Chondrocyte (in vitro differentiated cells): ENCODE data around the gene MYOCOS. TPM values are rescaled to one million over a fixed set of nuclear protein-coding genes. Genes with fewer than 3 reads are reported as not detected.

Experiments used
- DNase-seq: peaks from one replicate; pipeline ENCODE4 v3.0.0; 2021; ENCODE audit warnings: mixed read lengths, low spot score
- H3K27ac Mint-ChIP-seq: one replicate; pipeline ENCODE4 v1.8.0; 2021; ENCODE audit warnings: mild to moderate bottlenecking, moderate library complexity, mixed read lengths; ENCODE audit not compliant: unreplicated experiment
- H3K27me3 Mint-ChIP-seq: 2 replicates; pipeline ENCODE4 v1.8.0; 2021; ENCODE audit warnings: low read depth, mixed read lengths
- H3K36me3 Mint-ChIP-seq: 2 replicates; pipeline ENCODE4 v1.8.0; 2021; ENCODE audit warnings: low read depth, mixed read lengths
- H3K4me1 Mint-ChIP-seq: 2 replicates; pipeline ENCODE4 v1.8.0; 2021; ENCODE audit warnings: low read depth, mild to moderate bottlenecking, mixed read lengths
- H3K4me3 Mint-ChIP-seq: one replicate; pipeline ENCODE4 v1.8.0; 2021; ENCODE audit warnings: mild to moderate bottlenecking, moderate library complexity, mixed read lengths; ENCODE audit not compliant: unreplicated experiment
- H3K9me3 Mint-ChIP-seq: 2 replicates; pipeline ENCODE4 v1.8.0; 2021; ENCODE audit warnings: low read depth, mixed read lengths
- CTCF ChIP-seq: fragments of 200-600 bp; sonication (generic); IDR thresholded peaks from 2 replicates; pipeline ENCODE4 v1.5.0; 2021; ENCODE audit warnings: antibody characterized with exemption, mild to moderate bottlenecking, moderate library complexity
- total RNA-seq: library from RNA; stranded (reverse); gene quantifications from 3 replicates; pipeline ENCODE4 v1.2.1, GENCODE V29; 2021

The MYOCOS gene
- total RNA-seq, 1 donor from 2014 or later: 0.12 TPM

GRCh38 chr1:171668372-171668771, 46.3 kb downstream of the MYOCOS start:
- no peak overlapping the region for H3K27ac Mint-ChIP-seq
- H3K4me1 Mint-ChIP-seq: no peaks in the 10 kb centered on the region
- no peaks in the 10 kb centered on the region for H3K36me3 Mint-ChIP-seq
- H3K27me3 Mint-ChIP-seq: peaks cover 9% of the 10 kb centered on the region
- H3K4me3 Mint-ChIP-seq: no peak overlapping the region
- H3K9me3 Mint-ChIP-seq: no peaks in the 10 kb centered on the region
- TF ChIP-seq CTCF: no peak
- DNase-seq: no peak

GRCh38 chr1:171670739-171671138, 48.7 kb downstream of the MYOCOS start:
- Mint-ChIP-seq H3K36me3 (no peaks in the 10 kb centered on the region), H3K4me3 (no peak overlapping the region), H3K9me3 (no peaks in the 10 kb centered on the region), H3K4me1 (no peaks in the 10 kb centered on the region), H3K27me3 (peaks cover 4% of the 10 kb centered on the region), H3K27ac (no peak overlapping the region)
- no peak for TF ChIP-seq CTCF
- DNase-seq: peak; percentile 90

- no peak for TF ChIP-seq CTCF
- no peak for DNase-seq
Observed at GRCh38 chr1:171674431-171675405, 52.7 kb downstream of the MYOCOS start.

More at GRCh38 chr1:171674431-171675405, 52.7 kb downstream of the MYOCOS start:
- Mint-ChIP-seq H3K27ac (no peak overlapping the region), H3K36me3 (no peaks in the 10 kb centered on the region), H3K9me3 (no peaks in the 10 kb centered on the region), H3K4me3 (no peak overlapping the region), H3K4me1 (no peaks in the 10 kb centered on the region), H3K27me3 (peaks cover 6% of the 10 kb centered on the region)

Other genes with a start within 250 kb of the MYOCOS start
- gene PRRC2C, start 136.7 kb upstream of the MYOCOS start, total RNA-seq: 131 to 153 TPM (median 146 TPM) in 3 replicates
- not detected in 3 replicates for gene MYOC, start 30.4 kb downstream of the MYOCOS start, total RNA-seq
- gene VAMP4, start 119.8 kb downstream of the MYOCOS start, total RNA-seq: 14.8 to 17.7 TPM (median 16.7 TPM) in 3 replicates
- gene METTL13, start 159.4 kb downstream of the MYOCOS start, total RNA-seq: 17.2 to 21.7 TPM (median 21.4 TPM) in 3 replicates
- gene DNM3, start 219.3 kb downstream of the MYOCOS start, total RNA-seq: 11.7 to 23.7 TPM (median 12.4 TPM) in 3 replicates